HG03342 (cell line): ENCODE measurements around the gene CALML3.

Experiments used
- ATAC-seq: cut with Tn5 transposase; IDR thresholded peaks from one replicate; pipeline ENCODE4 v1.9.1; 2021; ENCODE audit warnings: mild to moderate bottlenecking, moderate library complexity; ENCODE audit not compliant: unreplicated experiment

The CALML3 gene

GRCh38 chr10:5506246-5506645 is 18.5 kb upstream of the CALML3 start:
- no peak for ATAC-seq

GRCh38 chr10:5506751-5507648 is 17.8 kb upstream of the CALML3 start:
- ATAC-seq: no peak

GRCh38 chr10:5507649-5508131 is 17.1 kb upstream of the CALML3 start:
- no peak for ATAC-seq

GRCh38 chr10:5508161-5508604 is 16.6 kb upstream of the CALML3 start:
- no peak for ATAC-seq

- no peak for ATAC-seq
Measured at GRCh38 chr10:5508786-5509185, 16.0 kb upstream of the CALML3 start.

GRCh38 chr10:5509236-5509635 is 15.5 kb upstream of the CALML3 start:
- ATAC-seq: no peak

GRCh38 chr10:5509691-5510090 is 15.1 kb upstream of the CALML3 start:
- no peak for ATAC-seq

- ATAC-seq: no peak
Measured at GRCh38 chr10:5510281-5511072, 14.3 kb upstream of the CALML3 start.

GRCh38 chr10:5511231-5511884 is 13.4 kb upstream of the CALML3 start:
- no peak for ATAC-seq

- no peak for ATAC-seq
Measured at GRCh38 chr10:5511885-5512280, 12.9 kb upstream of the CALML3 start.

- ATAC-seq: no peak
Measured at GRCh38 chr10:5512331-5512730, 12.4 kb upstream of the CALML3 start.

- no peak for ATAC-seq
Measured at GRCh38 chr10:5512881-5513612, 11.7 kb upstream of the CALML3 start.

- no peak for ATAC-seq
Measured at GRCh38 chr10:5514226-5514850, 10.4 kb upstream of the CALML3 start.

GRCh38 chr10:5515948-5516761 is 8.6 kb upstream of the CALML3 start:
- no peak for ATAC-seq

- no peak for ATAC-seq
Measured at GRCh38 chr10:5517546-5517945, 7.2 kb upstream of the CALML3 start.

- no peak for ATAC-seq
Measured at GRCh38 chr10:5518143-5518542, 6.6 kb upstream of the CALML3 start.

- ATAC-seq: no peak
Measured at GRCh38 chr10:5519054-5519453, 5.7 kb upstream of the CALML3 start.

GRCh38 chr10:5522913-5523560 is 1.7 kb upstream of the CALML3 start:
- ATAC-seq: no peak
